Fibroblast of lung (primary cell): ENCODE results near the gene BUB1B. TPM values are rescaled to one million over a fixed set of nuclear protein-coding genes. Genes with fewer than 3 reads are reported as not detected.
A peak's percentile ranks its signal among the peaks of the same experiment; 100 is the strongest.
"Not testable (repeated sequence)": the region's sequence is repeated elsewhere in the genome, so short reads cannot be mapped to it uniquely, and the experiment has no call there.

Source experiments
- DNase-seq, 2 donors: peaks; one replicate each; pipeline versions ENCODE4 v3.0.0 to v3.0.0-alpha.2; 2010; ENCODE audit warnings: low read depth in 2 of 2
- H2AFZ ChIP-seq: 2 replicates; pipeline ENCODE4 v1.5.1; 2012; ENCODE audit warnings: low read length, control low read depth, inconsistent platforms
- H3K27ac ChIP-seq: 2 replicates; pipeline ENCODE4 v1.5.1; 2011; ENCODE audit warnings: low read length, control low read depth; ENCODE audit not compliant: insufficient read depth
- H3K27me3 ChIP-seq: 2 replicates; pipeline ENCODE4 v1.5.1; 2011; ENCODE audit warnings: mild to moderate bottlenecking, low read length; ENCODE audit not compliant: control insufficient read depth, insufficient read depth
- H3K36me3 ChIP-seq: 2 replicates; pipeline ENCODE4 v1.5.1; 2011; ENCODE audit warnings: low read length; ENCODE audit not compliant: control insufficient read depth, insufficient read depth
- H3K4me1 ChIP-seq: 2 replicates; pipeline ENCODE4 v1.5.1; 2011; ENCODE audit warnings: low read length; ENCODE audit not compliant: control insufficient read depth, insufficient read depth; ENCODE audit errors: extremely low read depth
- H3K4me2 ChIP-seq: 2 replicates; pipeline ENCODE4 v1.5.1; 2011; ENCODE audit warnings: low read length, control low read depth; ENCODE audit not compliant: insufficient read depth; ENCODE audit errors: extremely low read depth
- H3K4me3 ChIP-seq, 4 experiments: fragments of 200-600 bp in 1 of 4; sonication (generic) in 1 of 4; replicated peaks in 1 of 4; 2 replicates each; pipeline ENCODE4 v1.5.1; 2011 to 2016; ENCODE audit warnings: low read length in 4 of 4, low read depth in 3 of 4, mild to moderate bottlenecking in 3 of 4, control low read depth in 2 of 4, inconsistent platforms in 1 of 4, mixed read lengths in 1 of 4; ENCODE audit not compliant: insufficient read depth in 1 of 4; ENCODE audit errors: control extremely low read depth in 1 of 4
- H3K79me2 ChIP-seq: 2 replicates; pipeline ENCODE4 v1.5.1; 2012; ENCODE audit warnings: mild to moderate bottlenecking, low read length, inconsistent platforms; ENCODE audit not compliant: control insufficient read depth, insufficient read depth
- H3K9ac ChIP-seq: 2 replicates; pipeline ENCODE4 v1.5.1; 2011; ENCODE audit warnings: mild to moderate bottlenecking, low read length, control low read depth; ENCODE audit not compliant: insufficient read depth
- H3K9me3 ChIP-seq: 2 replicates; pipeline ENCODE4 v1.5.1; 2012; ENCODE audit warnings: low read depth, low read length; ENCODE audit not compliant: control insufficient read depth, insufficient read depth
- H4K20me1 ChIP-seq: 2 replicates; pipeline ENCODE4 v1.5.1; 2011; ENCODE audit warnings: low read length; ENCODE audit not compliant: control insufficient read depth, insufficient read depth; ENCODE audit errors: extremely low read depth
- EZH2 ChIP-seq: IDR thresholded peaks from 2 replicates; pipeline ENCODE4 v1.5.1; 2012; ENCODE audit warnings: low read length, control low read depth, mild to moderate bottlenecking; ENCODE audit errors: missing control alignments
- polyA plus RNA-seq, 2 donors: library from polyadenylated mRNA; depleted of rRNA in 1 of 2; stranded (reverse) in 1 of 2; unstranded in 1 of 2; fragments of >200 nt; gene quantifications; 2 replicates each; pipeline ENCODE4 v1.2.1, GENCODE V29; 2011 to 2012; ENCODE audit warnings: missing spikeins in 1 of 2
- total RNA-seq: library from RNA; depleted of rRNA; stranded (reverse); fragments of >200 nt; gene quantifications from 2 replicates; pipeline ENCODE4 v1.2.1, GENCODE V29; 2014
- TF ChIP-seq, protein P1 (sequence below), 2 donors: IDR thresholded peaks in 1 of 2; conservative IDR thresholded peaks in 1 of 2; 1 replicate in 1 of 2; 2 replicates in 1 of 2; pipeline ENCODE4 v1.5.1; 2011 to 2012; ENCODE audit warnings: low read length in 2 of 2, control low read depth in 1 of 2, inconsistent platforms in 1 of 2, low read depth in 1 of 2, mild to moderate bottlenecking in 1 of 2

BUB1B gene
- total and polyA plus RNA-seq, 2 donors (not counting 1 experiment from before 2014, with no cell fraction given) = 5.4 to 6.9 TPM

DNA sequence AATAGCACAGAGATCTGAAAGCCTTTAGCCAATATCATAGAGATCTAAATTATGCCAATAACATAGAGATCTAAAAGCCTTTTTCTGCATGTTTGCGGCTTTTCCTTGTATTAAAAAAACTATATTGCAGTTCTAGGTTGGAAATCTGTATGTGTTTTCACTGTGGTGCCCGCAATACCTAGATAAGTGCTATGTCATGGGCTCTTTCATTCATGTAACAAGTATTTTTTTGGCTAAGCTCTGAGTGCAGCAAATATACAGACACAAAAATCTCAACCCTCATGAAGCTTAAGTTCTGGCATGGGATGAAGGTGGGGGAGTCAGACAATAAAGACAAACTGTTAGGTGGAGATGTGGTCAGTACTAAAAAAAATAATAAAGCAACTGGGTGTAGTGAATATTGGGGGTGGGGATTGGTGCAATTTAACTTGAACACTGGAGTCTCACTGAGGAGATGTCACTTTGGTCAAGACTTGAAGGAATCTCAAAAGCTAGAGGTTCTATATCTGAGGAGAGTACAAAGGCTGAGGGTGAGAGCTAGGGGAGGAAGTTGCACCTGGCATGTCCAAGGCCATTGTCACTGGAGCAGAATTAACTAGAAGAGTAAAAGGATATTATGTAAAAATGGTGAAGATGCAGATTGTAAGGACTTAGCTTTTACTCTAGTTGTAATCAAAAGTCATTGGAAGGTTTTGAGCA is 973 bp downstream of the BUB1B start:
- Histone ChIP-seq H3K79me2 (peaks cover 44% of the 10 kb centered on the region), H3K9ac (no peak overlapping the region)
- TF ChIP-seq EZH2 = no peak
- TF ChIP-seq, protein P1, sequence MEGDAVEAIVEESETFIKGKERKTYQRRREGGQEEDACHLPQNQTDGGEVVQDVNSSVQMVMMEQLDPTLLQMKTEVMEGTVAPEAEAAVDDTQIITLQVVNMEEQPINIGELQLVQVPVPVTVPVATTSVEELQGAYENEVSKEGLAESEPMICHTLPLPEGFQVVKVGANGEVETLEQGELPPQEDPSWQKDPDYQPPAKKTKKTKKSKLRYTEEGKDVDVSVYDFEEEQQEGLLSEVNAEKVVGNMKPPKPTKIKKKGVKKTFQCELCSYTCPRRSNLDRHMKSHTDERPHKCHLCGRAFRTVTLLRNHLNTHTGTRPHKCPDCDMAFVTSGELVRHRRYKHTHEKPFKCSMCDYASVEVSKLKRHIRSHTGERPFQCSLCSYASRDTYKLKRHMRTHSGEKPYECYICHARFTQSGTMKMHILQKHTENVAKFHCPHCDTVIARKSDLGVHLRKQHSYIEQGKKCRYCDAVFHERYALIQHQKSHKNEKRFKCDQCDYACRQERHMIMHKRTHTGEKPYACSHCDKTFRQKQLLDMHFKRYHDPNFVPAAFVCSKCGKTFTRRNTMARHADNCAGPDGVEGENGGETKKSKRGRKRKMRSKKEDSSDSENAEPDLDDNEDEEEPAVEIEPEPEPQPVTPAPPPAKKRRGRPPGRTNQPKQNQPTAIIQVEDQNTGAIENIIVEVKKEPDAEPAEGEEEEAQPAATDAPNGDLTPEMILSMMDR (conservative IDR thresholded peaks at IDR 0.05 in 1 of 2, IDR thresholded peaks at IDR 0.05 in 1 of 2; ENCODE audit: low read depth in 1 of 2, low read length in 2 of 2) = no peak

GRCh38 chr15:40162552-40162951 is 1.7 kb downstream of the BUB1B start:
- H3K27ac ChIP-seq = no peak overlapping the region
- no peak overlapping the region for H3K9ac ChIP-seq
- H3K4me1 ChIP-seq = peaks cover 7% of the 10 kb centered on the region
- H3K27me3 ChIP-seq = no peaks in the 10 kb centered on the region
- H3K36me3 ChIP-seq = peaks cover 2% of the 10 kb centered on the region
- no peaks in the 10 kb centered on the region for H3K9me3 ChIP-seq
- DNase-seq = no peak
- H3K4me2 ChIP-seq = peak overlapping the region; percentile 71
- no peaks in the 10 kb centered on the region for H4K20me1 ChIP-seq
- H2AFZ ChIP-seq = peak overlapping the region; percentile 27
- no peak for TF ChIP-seq EZH2
- TF ChIP-seq, protein P1 (conservative IDR thresholded peaks at IDR 0.05 in 1 of 2, IDR thresholded peaks at IDR 0.05 in 1 of 2; ENCODE audit: low read depth in 1 of 2, low read length in 2 of 2) = no peak
- peak overlapping the region; percentile 75 to 96 (median 86) for H3K4me3 ChIP-seq
- peaks cover 44% of the 10 kb centered on the region for H3K79me2 ChIP-seq

More for the DNA sequence above, 973 bp downstream of the BUB1B start:
- Histone ChIP-seq H3K9me3 (no peaks in the 10 kb centered on the region), H3K4me3 (peak overlapping the region; percentile 75 to 96 (median 86)), H3K27me3 (no peaks in the 10 kb centered on the region), H3K27ac (peak overlapping the region; percentile 40), H3K36me3 (peaks cover 2% of the 10 kb centered on the region), H3K4me1 (peaks cover 7% of the 10 kb centered on the region), H4K20me1 (no peaks in the 10 kb centered on the region), H3K4me2 (peak overlapping the region; percentile 71), H2AFZ (peak overlapping the region; percentile 27)
- no peak for DNase-seq

GRCh38 chr15:40163657-40164416 is 3.0 kb downstream of the BUB1B start:
- DNase-seq = no peak
- no peak for TF ChIP-seq EZH2
- TF ChIP-seq, protein P1 (conservative IDR thresholded peaks at IDR 0.05 in 1 of 2, IDR thresholded peaks at IDR 0.05 in 1 of 2; ENCODE audit: low read depth in 1 of 2, low read length in 2 of 2) = no peak
- H3K4me3 ChIP-seq = no peak overlapping the region
- peaks cover 2% of the 10 kb centered on the region for H3K36me3 ChIP-seq
- H4K20me1 ChIP-seq = no peaks in the 10 kb centered on the region
- H3K4me2 ChIP-seq = no peak overlapping the region
- H2AFZ ChIP-seq = peak overlapping the region; percentile 15
- H3K9ac ChIP-seq = no peak overlapping the region
- H3K4me1 ChIP-seq = peaks cover 7% of the 10 kb centered on the region
- H3K27me3 ChIP-seq = no peaks in the 10 kb centered on the region
- no peaks in the 10 kb centered on the region for H3K9me3 ChIP-seq
- no peak overlapping the region for H3K27ac ChIP-seq
- peaks cover 44% of the 10 kb centered on the region for H3K79me2 ChIP-seq

GRCh38 chr15:40167374-40167773 is 6.5 kb downstream of the BUB1B start:
- DNase-seq, H3K4me1 ChIP-seq, H3K4me2 ChIP-seq, H3K27me3 ChIP-seq, H4K20me1 ChIP-seq, H3K9me3 ChIP-seq, H3K27ac ChIP-seq, H2AFZ ChIP-seq, H3K4me3 ChIP-seq, H3K36me3 ChIP-seq, H3K9ac ChIP-seq: not testable (repeated sequence)
- peaks cover 29% of the 10 kb centered on the region for H3K79me2 ChIP-seq
